GM18499 (cell line): ENCODE results near the gene IQSEC2.

Experiments
- ATAC-seq: cut with Tn5 transposase; IDR thresholded peaks from one replicate; pipeline ENCODE4 v1.9.1; 2021; ENCODE audit warnings: moderate number of reproducible peaks; ENCODE audit not compliant: insufficient read depth, unreplicated experiment

The IQSEC2 gene

DNA sequence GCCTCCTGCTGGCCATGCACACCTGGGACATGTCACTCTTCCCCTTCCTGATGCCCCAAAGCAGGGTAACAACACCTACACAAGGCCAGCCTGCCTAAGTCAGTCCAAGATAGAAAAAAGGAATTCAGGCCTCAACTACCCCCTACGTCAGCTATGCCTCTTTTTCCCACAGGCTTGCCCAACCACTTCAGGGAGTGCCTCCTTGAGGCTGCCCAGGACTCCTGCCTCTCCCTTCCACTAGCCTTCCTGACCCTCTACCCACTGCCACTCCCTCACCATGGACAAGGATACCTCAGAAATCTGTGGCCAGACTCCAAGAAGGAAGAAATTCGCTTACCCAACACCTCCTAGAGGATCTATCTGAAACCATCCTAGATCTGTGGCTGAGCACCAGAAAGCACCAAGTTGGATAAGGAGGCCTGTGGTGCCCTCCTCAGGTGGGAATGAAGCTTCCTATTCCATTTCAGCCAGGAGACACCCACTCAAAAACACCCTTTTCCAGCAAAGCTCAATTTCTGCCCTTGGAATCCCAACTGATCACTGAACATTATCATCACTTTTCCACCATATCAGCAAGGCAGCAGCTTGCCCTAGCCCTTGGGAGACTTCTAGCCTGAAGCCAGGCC, 58.2 kb downstream of the IQSEC2 start:
- no peak for ATAC-seq
